GM18519 (cell line): Measurements from ENCODE around the gene PLOD3.

Source experiments
- ATAC-seq: cut with Tn5 transposase; IDR thresholded peaks from one replicate; pipeline ENCODE4 v1.9.1; 2021; ENCODE audit warnings: mild to moderate bottlenecking, moderate library complexity; ENCODE audit not compliant: unreplicated experiment, low FRiP score

The PLOD3 gene

DNA sequence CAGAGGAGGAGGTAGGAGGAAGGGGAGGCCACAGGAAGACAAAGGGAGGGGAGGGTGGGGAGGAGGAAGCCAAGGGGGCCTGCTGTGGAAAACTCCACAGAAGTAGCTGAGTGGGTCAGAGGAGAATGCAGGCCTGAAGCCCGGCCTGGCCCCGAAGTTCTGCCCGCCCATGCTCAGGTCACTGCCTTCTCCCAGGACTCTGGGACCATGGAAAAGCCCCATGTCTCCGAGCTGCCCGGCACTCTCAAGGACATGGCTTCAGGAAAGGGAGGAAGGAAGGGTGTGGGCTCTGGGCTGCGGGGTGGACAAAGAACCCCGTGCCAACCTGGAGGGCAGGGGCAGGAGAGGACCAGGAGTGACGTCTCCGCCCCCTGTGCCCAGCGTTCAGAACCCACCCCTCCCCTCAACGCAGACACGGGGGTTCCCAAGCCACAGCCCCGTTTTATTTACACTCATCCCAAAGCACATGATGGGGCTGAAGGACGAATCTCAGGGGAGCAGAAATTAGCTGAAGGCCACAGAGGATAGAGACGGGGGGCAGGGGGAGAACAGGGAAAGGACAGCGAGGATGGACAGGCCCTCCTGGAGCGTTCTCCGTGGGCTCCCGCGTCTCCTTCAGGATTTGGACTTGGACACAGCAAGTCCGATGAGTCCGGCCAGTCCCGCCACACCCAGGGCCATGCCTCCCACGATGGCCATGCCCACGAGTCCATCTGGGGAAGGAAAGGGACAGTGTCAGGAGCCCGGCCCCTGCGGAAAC lies 22.0 kb upstream of the PLOD3 start:
- no peak for ATAC-seq

DNA sequence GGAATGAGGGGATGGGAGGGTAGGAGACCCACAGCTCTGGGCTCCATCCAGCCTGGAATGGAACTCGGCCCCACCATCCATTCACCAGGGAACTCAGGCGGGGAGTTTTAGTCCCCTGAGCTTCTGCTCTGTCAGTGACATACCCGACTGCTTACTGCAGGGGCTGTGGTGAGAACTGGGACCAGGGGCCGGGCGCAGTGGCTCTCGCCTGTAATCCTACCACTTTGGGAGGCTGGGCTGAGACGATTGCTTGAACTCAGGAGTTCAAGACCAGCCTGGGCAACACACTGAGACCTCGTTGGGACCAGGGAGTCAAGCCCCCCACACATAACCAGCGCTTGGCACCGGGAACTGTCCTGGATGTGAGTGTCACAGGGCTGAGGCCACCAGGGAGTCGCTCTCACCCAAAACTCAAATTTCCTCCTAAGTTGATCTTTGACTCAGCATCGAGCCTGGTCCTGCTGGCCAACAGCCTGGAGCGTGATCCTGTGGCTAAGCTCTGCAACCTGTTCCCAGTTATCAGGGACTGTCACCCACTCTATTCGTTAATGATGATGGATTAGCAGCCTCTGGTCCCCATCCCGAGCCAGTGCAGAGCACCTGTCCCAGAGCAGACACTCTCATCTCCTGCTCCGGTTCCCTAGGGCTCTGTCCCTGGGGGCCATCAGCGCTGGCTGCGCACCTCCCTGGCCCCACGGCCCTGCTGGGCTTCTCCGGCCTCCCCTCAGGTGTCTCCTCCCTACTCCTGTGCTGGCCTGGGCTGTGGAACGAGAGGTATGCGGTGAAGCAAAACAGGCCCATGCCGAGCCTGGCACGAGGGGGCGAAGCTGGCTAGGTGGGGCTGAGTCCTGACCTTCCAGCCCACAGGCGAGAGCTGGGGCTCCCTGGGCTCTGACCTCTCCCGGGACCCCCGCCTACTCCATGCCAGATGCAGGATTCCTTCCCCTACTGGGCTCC lies 21.1 kb upstream of the PLOD3 start:
- no peak for ATAC-seq

DNA sequence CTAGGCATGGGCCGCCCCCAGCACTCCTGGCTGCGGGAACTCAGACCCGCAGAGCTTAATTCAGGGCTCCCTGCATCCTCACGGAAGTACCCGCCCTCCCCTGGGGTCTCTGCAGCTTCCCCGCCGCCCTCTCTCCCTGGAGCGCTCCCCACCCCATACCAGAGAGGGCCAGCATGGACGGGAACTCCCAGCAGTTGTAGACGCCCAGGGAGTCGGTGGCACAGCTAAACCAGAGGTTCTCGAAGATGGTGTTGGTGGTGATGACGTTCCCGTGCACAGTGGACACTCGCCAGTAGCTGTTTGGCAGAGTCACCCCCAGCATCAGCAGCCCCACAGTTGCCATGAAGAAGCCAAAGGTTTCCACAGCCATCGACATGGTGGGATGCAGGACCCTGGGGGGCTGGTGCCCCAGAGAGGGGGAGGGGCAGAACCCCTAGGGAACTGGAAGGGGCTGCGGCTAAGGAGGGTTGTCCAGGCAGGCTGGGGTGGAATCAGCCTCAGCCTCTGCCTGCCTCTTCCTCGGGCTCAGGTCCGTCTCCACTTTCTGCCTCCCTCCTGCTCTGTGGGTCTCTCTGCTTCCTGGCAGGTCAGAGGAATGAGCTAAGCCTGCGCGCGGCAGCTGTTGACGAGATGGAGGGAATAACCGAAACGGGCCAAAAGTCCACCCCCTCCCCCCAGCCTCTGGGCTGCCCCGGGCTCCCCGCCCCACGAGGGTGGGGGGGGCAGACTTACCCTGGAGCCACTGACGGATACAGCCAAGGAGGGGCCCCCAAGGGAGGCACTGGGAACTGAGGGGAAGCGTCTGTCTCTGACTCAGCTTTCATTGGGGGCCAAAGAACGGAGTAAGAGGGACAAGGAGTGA lies 20.1 kb upstream of the PLOD3 start, which contains the start of gene CLDN15:
Gene CLDN15, minus strand, starts transcription at position 597 of the 862 bp plus-strand sequence. Its CDS starts 221 bp downstream, at position 376.
- ATAC-seq = no peak

DNA sequence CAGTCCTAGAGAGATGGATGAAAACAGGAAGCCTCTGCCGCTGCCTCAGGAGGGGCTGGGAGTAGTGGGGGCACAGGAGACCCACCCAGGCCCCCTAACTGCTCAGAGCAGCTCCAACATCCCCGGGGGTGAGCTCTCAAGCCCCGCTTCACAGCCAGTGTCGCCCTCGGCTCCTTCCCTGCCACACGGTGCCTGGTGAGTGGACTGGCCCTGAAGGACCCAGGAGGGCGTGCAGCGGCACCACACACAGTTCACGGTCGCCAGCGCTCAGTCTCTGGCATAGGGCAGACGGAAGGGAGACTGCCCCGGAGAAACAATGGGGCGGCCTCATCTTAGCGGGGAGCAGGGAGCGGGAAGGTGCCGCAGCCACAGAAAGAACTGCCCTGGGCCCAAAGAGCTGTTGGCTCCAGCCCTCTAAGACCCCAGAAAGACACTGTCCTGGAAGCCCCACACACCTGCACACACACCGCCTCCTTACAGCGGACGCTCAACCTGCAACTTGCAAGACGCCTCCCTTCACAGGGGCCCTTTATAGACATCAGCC lies 19.0 kb upstream of the PLOD3 start:
- no peak for ATAC-seq

DNA sequence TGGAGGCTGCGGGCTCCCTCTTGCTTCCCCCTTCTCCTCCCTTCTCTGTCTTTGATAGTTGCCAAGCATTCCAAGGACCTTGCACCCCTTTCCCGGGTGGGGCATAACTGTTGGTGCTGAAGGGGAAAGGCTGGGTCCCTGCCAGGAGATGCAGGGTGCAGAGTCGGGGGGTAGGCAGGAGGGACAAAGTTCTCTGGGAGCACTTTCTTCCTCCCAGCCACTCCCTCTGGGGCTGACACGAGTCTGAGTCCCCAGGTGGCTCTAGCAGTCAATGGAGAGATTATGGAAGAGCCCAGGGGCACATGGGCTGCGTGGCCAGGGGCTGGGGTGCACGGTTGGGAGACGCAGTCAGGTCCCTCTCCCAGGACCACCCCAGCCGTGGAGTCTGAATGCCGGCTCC lies 18.1 kb upstream of the PLOD3 start:
- ATAC-seq = no peak

DNA sequence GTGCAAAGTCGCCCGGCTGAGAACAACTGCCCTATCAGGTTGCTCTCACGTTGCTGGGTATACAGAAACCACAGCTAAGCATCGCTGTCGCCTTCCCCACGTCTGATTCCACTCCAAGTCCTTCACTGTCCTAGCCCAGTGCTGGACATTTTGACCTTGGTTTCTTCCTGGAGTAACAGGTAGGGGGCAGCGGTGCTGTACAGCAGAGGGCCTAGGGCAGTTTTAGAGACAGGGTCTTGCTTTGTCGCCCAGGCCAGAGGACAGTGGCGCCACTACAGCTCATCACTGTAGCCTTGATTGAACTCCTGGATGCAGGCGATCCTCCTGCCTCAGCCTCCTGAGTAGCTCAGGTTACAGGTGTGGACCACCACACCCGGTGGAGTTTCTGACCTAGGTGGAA lies 17.7 kb upstream of the PLOD3 start:
- no peak for ATAC-seq

DNA sequence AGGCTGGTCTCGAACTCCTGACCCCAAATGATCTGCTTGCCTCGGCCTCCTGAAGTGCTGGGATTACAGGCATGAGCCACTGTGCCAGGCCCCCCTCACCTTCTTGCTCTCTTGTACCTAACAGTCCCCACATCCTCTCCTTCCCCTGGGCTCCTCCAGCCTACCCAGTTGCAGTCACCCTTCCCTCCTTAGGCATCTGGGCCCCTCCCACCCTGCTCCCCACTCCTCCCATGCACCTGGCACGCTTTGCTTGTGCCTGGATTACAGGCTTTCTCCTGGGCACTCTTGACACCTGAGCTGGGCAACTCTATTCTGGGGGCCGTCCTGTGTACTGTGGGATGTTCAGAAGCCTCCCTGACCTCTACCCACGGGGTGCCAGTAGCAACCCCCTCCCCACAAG lies 17.3 kb upstream of the PLOD3 start:
- no peak for ATAC-seq

DNA sequence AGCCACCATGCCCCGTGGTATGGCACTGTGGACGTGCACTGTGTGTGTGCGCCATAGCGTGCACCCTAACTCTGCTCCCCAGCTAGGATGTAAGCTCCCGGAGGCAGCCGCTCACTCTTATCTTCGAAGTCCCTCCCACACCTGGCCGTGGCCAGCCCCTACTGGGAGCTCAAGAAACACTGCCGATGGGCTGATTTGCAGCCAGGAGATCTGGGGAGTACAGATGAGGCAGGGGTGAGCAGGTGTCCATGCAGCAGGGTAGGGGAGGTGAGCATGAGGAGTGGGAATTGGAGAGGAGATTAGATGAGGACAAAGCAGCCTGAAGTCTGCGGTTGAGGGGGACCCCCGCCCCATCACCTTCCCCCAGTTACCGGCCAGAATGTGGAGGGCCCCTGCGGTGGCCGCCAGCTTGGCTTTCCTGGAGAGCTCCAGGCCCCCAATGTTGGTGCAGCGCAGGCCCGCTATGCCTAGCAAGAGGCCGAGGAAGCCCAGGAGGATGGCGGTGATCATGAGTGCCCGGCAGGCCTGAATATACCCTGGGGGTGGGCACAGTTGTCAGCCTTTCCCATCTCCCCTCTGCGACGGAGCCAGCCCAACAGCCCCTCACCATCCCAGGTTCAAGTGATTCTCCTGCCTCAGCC lies 16.6 kb upstream of the PLOD3 start:
- ATAC-seq = no peak

DNA sequence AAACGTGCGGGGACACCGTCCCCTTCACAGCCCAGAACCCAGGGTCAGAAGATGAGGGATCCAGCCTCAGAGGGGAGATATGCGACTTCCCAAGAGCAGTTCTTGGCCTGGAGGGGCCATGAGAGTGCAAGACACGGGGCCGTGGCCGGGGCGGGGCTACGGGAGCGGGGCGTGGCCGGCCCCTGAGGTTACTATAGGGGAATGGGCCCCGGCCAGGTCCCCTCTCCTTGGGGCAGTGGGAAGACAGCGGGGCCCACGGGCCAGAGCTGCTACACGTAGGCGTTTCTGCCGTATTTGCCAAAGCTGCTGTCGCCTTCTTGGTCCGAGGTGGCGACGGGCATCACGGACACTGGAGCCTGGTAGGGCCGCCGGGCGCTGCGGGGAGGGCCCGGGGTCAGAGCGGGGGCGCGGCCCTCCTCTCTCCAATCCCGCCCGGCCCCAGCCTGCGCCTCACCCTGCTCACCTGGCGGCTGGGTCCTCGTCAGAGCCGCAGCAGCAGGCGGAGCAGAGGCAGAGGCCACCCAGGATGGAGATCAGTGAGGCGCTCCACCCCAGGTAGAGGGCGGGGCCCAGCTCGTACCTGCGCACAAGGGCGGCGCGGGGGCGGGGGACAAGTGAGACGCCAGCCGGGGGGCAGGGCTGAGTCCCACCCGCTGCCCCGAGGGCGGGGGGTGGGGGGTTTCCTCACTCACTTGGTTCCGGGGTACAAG lies 14.9 kb upstream of the PLOD3 start:
- no peak for ATAC-seq

DNA sequence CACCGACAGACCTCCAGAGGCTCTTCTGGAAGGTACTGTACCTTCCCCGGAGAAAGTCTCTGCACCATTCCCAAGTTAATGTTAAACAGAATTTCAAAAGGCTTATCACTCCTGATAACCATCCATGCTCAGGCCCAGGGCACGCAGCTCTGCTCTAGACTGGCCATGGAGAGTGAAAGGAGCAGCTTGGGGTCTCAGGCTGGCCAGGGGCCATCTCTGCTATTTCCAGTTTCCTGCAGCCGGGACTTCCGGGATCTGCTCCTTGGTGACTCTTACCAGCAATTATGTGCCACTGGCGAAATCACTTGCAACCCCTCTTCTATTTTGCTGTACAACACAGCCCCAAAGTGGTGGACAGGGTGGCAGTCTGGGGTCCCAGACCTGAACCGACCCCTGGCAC lies 14.3 kb upstream of the PLOD3 start:
- no peak for ATAC-seq

DNA sequence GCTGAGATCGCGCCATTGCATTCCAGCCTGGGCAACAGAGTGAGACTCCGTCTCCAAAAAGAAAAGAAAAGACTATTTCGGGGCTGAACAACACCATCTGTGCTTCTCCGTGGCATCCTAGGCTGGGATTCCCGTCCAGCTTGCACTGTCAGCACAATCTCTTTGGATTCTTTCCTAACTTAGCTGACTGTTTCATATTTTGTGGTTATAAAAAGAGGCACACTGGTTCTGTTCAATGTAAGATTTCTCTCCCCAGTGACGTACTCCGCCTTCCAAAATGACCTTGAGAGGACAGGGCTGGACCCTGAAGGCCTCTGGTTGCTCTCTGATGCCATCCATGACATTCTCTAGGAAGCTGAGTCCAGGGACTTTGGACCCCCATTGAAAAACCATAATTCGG lies 9.3 kb upstream of the PLOD3 start:
- no peak for ATAC-seq

DNA sequence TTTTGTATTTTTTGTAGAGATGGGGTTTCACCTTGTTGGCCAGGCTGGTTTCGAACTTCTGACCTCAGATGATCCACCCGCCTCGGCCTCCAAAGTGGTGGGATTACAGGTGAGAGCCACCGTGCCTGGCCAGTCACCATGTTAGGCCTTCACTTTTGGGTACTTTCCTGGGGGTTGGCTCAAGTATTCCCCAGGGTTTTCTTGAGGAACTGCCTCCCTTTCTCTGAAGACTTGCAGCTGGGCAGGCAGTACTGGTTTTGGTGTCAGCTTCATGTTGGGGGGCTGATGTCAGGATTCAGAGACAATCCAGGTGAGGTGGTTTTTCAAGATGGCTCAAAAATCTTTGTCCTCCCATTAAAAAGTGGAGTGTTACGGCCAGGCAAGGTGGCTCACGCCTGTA lies 8.3 kb upstream of the PLOD3 start:
- no peak for ATAC-seq

DNA sequence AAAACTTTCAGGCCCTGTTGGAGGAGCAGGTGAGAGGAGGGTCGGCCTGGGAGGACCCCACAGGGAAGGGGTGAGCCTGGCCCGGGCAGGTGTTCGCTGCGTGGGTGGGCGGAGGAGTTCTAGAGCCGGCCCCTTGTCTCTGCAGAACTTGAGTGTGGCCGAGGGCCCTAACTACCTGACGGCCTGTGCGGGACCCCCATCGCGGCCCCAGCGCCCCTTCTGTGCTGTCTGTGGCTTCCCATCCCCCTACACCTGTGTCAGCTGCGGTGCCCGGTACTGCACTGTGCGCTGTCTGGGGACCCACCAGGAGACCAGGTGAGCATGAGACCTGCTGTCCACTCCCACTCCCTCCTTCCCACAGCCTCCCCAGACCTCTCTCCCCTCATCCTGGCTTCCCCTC lies 6.1 kb upstream of the PLOD3 start:
- no peak for ATAC-seq

DNA sequence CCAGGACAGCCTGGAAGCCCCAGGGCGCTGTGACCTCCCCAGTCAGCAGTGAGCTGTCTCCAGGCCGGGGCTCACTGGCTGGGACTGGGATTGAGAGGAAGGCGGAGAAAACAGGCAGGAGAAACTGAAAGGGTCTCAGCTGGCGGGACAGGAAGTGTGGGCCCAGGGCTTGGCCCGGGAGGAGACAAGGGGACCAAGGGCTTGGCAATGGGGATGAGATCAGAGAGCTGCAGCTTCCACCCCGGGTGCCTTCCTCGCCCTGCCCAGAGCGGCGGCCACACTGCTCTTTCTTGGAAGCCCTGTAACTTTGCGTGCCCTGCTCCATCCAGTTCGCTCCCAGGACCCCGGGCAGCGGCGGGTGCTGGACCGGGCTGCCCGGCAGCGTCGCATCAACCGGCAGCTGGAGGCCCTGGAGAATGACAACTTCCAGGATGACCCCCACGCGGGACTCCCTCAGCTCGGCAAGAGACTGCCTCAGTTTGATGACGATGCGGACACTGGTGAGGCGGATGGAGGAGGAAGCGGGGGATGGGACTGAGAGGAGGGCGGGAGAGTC lies 5.0 kb upstream of the PLOD3 start:
- no peak for ATAC-seq

DNA sequence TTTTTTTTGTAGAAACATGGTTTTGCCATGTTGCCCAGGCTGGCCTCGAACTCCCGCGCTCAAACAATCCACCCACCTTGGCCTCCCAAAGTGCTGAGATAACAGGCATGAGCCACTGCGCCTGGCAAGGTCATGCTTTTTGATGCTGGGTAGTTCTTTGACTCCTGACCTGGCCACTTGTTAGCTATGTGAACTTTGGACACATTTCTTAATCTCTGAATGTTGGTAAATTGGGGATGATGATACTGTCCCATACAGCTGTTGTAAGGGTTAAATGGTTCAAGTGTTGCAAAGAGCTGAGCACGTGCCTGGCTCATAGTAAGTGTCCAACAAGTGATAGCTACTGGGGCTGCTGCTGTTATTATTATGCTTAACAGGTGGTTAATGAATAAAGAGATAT lies 2.9 kb upstream of the PLOD3 start:
- no peak for ATAC-seq

DNA sequence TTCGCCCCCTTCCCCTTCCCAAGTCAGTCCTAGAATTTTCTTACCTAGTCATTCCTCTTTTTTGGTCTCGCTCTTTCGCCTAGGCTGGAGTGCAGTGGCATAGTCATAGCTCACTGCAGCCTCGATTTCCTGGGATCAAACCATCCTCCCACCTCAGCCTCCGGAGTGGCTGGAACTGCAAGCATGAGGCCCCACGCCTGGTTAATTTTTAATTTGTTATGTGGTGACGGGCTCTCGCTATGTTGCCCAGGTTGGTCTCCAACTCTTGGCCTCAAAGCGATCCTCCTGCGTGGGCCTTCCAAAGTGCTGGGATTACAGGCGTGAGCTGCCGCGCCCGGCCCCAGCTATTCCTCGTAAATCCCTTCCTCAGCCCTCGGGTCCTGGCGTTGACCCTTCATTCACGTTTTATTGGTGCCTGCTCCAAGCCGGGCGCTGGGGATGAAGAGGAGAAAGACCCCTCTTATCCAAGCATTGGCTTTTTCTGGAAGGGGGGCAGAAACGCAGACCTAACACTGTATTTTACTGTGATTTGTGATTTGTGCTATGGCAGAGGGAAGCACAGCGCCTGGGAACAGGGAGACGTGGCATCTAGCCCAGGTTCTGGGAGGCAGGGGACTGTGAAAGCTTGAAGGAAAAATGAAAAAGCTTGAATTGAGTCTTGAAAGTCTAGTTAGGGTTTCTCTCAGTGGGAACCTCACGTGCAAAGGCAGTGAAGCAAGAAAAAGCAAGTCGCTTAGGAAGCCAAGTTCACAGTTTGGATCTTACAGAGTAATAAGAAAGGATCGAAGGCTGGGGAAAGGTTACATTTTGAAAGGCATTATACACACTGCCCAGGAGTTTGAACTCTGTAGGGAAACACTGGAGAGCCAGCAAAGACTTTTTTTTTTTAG lies 1.1 kb upstream of the PLOD3 start:
- ATAC-seq = no peak

DNA sequence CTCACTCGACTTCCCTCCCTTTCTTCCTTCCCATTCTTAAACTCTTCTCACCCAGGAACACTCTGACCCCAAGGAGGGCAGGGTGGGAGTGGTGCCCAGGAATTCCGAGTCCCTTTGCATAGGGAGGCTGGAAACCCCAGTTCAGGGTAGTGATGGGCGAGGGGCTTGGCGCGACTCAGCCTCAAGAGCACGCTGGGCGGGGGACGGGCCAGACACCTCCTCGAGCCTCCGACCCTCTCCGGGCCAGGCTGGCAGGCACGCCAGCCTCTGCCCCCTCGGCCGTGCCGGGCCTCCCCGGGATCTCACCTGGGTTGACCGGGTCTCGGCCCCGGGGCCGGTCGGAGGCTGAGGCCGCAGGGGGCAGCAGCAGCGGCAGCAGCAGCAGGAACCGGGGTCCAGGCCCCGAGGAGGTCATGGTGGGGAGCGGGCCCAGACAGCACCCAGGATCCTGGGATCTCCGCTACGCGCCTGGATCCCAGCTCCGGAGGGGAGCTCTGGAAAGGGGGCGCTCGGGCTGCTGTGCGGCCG lies 457 bp downstream of the PLOD3 start:
- ATAC-seq = peak; percentile 9
